Fibroblast of skin of right quadriceps (primary cell): ENCODE results near the gene DENND4A.
"Not testable (repeated sequence)": the region's sequence is repeated elsewhere in the genome, so short reads cannot be mapped to it uniquely, and the experiment has no call there.

Experiments used
- DNase-seq: peaks from one replicate; pipeline ENCODE4 v3.0.0-alpha.2; 2013

The DENND4A gene

DNA sequence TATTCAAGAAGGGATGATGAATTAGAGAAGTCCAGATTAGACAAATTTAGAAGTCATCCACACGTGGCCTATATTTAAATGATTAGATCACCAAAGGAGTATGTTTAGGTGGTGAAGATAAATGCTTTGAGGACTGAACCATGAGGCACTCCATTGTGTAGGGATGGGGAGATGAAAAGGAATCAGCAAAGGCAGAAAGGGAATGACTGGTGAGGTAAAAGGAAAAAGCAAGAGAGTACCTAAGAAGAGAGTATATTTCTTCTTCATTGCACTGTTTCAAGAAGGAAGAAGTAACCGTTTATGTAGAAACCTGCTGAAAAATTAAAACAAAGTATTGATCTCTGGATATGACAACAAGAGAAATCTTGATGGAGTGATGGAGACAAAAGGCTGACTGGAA, 40.7 kb downstream of the DENND4A start:
- no peak for DNase-seq

DNA sequence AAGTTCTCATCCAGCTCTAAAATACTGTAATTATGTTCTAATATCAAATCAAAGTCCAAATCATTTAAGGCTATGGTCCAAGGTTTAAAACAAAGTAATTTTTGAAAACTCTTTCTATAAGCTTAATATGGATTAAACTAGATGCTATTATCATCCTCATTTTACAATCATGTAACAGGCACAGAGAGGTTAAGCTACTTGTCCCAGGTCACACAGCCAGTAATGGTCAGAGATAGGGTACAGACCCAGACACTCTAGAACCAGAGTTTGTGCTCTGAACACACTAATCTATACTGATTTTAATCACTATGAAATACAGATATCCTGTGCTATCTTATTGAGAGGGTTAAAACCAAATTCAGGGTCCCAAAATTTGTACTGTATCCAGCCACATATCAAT, 44.8 kb downstream of the DENND4A start:
- no peak for DNase-seq

DNA sequence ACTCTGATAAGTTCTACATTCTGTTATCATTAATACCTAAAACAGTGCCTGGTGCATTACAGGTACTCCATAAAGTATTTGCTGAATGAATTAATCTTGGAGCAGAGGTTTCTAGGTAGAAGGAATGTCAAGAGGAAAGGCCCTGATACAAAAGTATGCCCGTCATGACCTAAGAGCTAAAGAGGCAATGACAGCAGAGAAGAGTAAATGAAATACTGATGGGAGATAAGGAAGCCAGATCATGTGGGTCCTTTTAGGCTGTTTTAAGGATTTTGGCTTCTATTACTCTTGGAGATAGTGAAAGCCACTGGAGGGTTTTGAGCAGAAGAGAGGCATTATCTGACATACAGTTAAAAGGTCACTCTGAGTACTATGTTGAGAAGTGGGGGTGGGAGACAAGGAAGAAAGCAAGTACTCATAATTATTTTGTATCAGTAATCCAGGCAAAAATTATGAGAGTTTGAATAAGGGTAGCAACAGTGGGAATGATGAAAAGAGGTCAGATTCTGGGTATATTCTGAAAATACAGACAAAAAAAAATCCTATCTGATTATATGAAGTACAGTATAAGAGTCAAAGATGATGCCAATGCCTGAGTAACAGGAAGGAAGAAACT, 48.3 kb downstream of the DENND4A start:
- no peak for DNase-seq

DNA sequence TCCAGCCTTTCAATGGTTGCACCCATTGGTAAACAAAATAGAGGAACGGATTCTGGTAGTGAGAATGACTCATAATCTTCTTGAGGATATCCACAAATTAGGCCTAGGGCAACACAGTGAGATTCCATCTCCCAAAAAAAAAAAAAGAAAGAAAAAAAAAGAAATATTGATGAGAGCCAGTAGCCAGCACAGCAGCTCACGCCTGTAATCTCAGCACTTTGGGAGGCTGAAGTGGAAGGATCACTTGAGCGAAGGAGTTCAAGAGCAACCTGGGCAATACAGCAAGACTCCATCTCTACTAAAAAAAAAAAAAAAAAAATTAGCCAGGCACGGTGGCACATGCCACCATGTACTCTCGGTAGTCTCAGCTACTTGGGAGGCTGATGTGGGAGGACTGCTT, 51.9 kb downstream of the DENND4A start:
- DNase-seq, result no peak

DNA sequence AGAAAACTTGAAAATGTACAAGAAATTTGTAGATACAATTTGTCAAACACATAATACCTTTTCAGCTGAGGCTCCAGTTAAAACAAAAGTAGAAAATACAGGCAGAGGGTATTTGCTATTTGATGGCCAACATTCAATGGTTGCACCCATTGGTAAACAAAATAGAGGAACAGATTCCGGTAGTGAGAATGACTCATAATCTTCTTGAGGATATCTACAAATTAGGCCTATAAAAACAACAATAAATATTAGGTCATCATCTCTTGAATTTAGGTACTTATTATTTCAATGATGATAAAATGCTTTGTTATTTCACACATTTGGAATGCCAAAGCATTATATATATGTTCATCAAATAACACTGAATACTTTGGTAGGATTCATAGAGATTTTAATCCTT, 53.4 kb downstream of the DENND4A start:
- no peak for DNase-seq

DNA sequence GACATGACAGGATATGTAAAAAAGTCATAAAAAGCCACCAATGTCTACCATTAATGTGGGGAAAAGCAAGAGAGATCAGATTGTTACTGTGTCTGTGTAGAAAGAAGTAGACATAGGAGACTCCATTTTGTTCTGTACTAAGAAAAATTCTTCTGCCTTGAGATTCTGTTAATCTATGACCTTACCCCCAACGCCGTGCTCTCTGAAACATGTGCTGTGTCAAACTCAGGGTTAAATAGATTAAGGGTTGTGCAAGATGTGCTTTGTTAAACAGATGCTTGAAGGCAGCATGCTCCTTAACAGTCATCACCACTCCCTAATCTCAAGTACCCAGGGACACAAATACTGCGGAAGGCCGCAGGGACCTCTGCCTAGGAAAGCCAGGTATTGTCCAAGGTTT, 58.5 kb downstream of the DENND4A start:
- not testable (repeated sequence) for DNase-seq

DNA sequence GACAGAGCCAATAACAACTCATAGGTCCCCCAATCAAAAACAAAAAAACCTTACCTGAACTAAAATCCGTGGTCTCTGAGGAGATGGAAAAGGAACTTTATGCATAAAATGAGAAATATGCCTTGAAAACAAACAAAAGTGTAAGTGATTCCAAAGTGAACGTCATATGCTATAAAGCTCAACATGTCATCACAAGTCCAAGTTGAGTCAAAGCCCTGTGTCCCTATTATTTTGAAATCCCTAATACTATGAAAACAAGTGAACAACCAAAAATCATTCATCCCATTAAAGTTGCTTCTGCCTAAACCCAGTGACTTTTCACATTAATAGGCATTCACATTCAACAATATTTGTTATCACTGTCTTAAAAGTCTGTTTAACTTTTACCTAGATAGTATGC, 59.4 kb downstream of the DENND4A start:
- DNase-seq, result no peak

DNA sequence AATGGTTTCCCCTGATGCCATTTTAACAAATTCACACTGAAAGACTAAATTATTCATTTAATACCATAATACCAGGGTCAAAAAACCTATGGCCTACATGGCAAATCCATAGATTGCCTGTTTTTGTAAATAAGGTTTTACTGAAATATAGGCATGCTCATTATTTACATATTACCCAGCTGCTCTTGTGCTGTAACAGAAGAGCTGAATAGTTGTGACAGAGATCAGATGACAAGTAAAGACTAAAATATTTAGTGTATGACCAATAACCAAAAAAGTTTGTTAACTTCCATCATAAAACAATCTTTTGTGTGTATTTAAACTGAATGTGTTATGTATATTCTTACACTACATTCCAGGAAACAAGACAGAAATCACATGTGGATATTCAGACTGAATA, 60.2 kb downstream of the DENND4A start:
- DNase-seq, result peak; percentile 3

DNA sequence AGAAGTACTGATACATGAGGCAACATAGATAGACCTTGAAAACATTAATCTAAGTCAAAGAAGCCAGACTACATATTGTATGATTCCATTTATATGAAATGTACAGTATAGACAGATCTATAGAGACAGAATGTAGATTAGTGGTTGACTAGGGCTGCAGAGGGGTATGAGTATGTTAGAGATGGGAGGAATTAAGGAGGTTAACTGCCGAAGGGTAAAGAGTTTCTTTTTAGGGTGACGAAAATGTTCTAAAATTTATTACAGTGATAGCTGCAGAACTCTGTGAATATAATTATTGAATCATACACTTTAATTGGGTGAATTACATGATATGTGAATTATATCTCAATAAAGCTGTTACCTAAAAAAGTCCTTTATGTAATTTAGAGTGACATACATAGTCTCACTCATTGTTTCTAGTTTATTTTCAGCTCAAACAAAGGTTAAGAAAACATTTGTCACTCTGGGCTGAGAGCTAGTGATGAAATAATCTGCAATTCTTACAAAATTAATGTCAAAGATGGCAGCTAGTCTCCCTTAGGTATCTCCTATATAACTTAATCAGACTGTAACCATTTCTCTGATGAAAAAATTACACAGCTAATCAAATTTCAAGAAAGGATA, 61.4 kb downstream of the DENND4A start:
- DNase-seq, result peak; percentile 28

DNA sequence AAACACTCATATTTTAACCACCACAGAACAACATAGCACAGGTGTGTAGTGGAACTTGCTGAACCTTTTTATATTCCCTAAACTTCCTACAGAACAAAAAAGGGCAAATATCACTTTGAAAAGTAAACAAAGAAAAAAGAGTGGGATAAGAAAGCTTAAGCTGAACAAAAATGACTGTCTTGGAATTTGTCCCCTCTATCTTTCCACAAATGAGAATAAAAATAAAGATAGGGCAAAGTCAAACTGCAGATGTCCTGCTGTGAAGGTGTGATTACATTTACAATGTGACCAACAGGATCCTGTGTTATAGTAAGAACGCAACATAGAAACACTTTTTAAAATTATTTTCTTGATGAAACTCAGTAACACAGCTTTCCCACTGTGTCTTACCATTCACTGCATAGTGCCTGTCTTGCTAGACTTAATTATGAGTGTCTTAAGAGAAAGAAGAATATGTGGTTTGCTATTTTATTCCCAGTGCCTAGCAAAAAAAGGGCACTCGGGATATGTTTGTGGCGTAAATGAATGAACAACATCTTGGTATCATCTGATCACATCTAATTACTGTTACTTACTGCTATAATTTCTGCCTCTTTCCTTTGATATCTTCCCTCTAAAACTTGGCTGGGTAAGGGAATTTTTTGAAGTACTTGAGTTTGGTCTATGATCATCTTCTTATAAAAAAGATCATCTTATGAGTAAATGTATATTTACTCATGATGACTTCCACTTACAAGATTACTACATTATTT, 67.5 kb downstream of the DENND4A start:
- no peak for DNase-seq

DNA sequence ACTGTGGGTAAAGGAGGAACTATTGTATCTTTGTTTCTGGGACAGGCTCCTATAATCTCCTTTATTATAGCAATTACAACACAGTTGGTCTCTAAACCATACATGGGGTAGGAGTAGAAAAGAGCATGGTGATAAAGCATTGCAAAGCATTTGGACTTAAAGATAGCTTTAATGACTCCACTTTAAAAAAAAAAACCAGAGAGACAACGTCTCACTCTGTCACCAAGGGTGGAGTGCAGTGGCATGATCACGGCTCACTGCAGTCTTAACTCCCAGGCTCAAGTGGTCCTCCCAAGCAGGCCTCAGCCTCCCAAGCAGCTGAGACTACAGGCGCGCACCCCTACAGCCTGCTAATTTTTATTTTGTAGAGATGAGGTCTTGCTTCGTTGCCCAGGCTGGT, 68.2 kb downstream of the DENND4A start:
- no peak for DNase-seq

DNA sequence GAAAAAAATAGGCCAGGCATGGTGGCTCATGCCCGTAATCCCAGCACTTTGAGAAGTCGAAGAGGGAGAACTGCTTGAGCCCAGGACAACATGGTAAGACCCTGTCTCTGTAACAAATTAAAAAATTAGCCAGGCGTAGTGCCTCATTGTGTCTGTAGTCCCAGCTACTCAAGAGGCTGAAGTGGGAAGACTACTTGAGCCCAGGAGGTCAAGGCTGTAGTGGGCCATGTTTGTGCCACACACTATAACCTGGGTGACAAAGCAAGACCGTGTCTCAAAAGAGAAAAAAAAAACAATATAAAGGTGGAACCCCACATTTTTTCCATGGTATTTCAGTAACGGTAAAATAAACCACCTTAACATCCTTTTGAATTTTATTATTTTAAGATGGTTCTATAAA, 69.9 kb downstream of the DENND4A start:
- DNase-seq, result no peak

DNA sequence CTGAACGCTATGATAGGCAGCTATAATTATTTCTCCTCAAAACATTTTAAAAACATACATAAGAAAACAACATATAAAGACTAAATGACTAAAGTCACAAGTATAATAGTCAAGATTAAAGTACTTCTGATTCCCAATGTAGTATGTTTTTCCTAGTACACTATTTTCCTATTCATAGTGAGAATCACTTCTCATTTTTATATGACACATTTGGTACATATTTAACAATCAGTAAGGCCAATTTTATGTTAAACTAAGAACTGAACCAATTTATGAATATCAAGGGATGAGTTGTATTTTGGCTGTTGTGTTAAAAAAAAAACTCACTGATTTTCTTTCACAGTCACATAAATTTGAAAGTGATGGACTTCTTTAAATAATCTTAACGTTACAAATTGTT, 79.7 kb downstream of the DENND4A start:
- DNase-seq, result no peak

DNA sequence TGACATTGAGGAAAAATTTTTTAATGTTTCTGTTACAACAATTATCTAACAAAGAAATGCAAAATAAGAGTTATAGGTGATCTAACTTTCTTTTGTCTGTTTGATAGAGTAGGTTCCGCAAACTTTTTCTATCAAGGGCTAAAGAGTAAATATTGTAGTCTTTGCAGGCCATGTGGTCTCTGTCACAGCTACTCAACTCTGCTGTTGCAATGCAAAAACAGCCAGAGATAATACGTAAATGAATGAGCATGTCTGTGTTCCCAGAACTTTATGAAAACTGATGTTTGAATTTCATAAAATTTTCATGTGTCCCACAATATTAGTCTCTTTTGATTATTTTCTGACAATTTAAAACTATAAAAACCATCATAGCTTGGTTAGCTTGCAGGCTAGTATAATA, 97.0 kb downstream of the DENND4A start:
- no peak for DNase-seq

DNA sequence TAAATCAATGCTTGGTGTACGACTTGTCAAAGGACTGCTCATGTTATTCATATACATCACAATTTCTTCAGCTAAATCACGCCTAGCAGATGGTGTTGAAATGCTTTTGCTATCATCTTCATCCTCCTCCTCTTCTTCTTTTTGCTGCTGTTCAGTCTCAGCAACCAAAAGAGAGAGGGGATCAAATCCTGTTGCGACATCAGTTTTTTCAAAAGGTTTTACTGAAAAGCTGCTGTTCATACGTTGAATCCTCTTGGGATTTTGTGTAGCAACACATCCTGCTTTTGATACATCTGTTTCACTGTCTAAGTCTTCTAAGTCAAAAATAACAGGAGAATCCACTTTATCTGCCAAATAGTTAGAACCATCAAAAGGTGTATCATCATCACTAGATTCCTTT, 101.3 kb downstream of the DENND4A start:
- no peak for DNase-seq

DNA sequence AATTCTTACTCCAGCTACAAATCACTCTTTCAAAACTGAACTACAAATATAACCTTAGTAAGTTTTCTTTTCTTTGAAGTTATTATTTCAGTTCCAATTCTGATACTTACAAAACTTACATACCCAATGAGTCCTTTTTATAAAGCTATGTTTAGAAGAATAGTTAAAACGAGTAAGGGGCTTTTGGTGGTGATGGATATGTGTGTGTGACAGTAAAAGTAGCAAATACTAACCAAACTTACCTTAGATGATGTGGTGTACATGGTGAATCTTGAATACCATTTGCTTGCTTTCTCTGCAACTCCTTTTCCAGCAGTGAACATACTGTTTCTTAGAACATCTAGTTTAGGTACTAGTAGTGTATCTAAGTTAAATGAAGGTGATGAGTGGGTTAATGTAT, 101.9 kb downstream of the DENND4A start:
- no peak for DNase-seq

DNA sequence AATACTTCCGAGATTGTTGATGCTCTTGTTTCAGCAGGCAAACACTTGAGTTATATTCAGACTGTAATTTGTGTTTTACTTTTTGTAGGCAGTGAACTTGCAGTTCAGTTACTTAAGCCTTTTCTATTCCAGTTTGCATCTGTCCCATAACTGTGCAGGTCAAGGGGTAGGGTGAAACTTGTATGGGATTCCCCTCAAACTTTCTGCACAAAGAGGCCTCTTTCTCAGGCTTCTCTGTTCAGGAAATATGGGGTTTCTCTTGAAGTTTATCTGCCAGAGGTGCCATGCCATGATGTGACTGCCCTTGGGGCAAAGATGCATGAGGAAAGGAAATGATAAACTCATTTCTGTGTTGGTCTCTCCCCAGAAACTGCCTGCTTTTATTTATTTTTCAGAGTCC, 103.6 kb downstream of the DENND4A start:
- DNase-seq, result no peak

DNA sequence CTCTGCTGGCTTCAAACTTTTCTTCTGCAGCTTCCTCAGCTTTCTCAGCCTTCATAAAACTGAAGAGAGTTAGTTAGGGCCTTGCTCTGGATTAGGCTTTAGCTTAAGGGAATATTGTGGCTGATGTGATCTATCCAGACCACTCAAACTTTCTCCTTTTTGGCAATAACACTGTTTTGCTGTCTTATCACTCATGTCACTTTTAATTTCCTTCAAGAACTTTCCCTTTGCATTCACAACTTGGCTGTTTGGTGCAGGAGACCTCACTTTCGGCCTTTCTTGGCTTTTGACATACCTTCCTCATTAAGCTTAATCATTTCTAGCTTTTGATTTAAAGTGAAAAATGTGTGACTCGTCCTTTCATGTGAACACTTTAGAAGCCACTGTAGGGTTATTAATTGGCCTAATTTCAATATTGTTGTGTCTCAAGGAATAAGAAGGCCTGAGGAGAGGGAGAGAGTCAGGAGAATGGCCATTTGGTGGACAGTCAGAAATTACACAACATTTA, 109.6 kb downstream of the DENND4A start:
- DNase-seq, result no peak

DNA sequence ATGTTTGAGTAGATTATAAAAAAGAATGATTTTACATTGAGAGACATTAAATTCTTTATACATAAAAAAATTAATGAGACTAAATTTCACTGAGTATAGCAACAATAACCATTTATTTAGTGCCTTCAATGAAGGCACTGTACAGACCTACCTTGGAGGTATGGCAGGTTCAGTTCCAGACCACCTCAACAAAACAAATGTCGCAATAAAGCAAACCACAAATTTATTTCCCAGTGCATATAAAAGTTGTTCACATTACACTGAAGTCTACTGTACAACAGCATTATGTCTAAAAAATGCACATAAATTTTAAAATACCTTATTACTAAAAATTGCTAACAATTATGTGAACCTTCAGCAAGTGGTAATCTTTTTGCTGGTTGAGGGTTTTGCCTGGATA, 111.5 kb downstream of the DENND4A start:
- no peak for DNase-seq

DNA sequence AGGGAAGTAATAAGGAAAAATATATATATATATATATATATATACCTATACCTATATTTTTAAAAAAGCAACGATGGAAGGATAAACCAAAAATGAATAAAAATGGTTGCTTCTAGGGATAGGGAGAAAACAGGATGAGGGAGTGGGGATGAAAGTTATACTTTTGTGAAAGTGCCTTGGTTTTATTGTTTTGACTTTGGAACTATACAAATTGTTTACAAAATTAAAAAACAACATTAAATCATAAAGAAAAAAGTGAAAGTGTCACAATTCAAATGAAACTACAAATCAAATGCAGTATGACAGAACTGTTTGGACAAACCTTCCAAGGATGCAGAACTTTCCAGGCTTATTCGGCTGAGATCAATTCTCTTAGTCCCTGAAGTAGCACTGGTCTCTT, 116.0 kb downstream of the DENND4A start:
- DNase-seq, result no peak

DNA sequence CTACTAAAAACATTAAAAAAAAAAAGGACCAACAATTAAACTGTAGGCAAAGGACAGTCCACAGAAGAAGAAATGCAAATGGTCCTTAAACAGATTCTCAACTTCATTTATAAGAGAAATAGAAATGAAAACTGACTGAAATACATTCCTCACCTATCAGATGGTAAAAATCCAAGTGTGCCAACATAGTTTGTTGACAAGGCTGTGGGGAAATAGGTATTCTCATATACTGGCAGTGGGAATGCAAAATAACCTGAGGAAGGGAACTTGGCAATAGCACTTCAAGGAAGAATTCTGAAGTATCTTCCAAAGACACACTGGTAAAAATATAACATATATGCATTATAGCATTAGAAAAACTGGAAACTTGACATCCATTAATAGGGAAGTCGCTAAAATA, 116.5 kb downstream of the DENND4A start:
- no peak for DNase-seq

DNA sequence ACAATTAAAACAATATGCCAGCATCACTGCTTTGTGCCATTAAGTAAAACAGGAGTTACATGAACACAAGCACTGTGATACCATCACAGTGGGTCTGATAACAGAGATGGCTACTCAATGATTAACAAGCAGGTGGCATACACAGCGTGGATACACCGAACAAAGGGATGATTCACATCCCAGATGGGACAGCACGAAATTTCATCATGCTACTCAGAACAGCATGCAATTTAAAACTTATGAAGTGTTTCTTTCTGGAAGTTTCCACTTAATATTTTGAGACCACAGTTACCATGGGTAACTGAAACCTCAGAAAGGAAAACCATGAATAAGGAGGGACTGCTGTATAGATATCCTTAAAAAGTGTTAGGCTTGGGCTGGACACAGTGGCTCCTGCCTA, 125.8 kb downstream of the DENND4A start:
- peak; percentile 15 for DNase-seq

DNA sequence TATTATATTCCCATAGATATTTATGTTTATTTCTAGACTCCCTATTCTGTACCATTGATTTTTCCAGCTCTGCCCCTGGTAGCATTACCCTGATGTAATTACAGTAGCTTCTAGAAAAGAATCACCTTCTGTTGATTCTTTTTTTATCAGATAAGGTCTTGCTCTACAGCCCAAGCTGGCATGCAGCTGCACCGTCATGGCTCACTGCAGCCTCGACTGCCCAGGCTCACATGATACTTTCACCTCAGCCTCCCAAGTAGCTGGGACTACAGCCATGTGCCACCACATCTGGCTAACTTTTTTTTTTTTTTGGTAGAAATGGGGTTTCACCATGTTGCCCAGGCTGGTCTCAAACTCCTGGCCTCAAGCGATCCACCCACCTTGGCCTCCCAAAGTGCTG, 128.6 kb downstream of the DENND4A start:
- DNase-seq, result no peak

DNA sequence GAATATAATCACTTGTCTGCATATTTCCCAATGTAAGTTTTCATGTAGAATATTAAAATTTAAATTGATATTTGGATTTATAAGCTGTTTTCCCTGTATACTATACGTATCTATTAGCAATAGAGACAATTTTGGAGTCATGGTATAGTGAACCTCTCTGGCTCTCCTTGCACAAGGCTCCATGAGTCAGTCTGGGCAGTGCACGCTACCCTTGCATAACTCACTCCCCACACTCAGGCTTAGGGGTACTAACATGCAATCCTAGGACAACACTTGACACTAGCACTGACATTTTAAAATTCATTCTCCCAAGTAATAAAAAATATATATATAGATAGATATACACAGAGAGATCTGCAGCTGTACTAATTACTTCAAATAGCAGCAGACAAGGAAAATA, 131.2 kb downstream of the DENND4A start:
- DNase-seq, result no peak
